Urinary bladder (tissue), 4 donors: ENCODE results near the gene PITPNC1. TPM values are rescaled to one million over a fixed set of nuclear protein-coding genes. Genes with fewer than 3 reads are reported as not detected.

Experiments used
- DNase-seq: peaks from one replicate; pipeline ENCODE4 v3.0.0-alpha.2; 2015; ENCODE audit errors: extremely low spot score
- H3K27ac ChIP-seq: one replicate; pipeline ENCODE4 v1.5.1; 2013; ENCODE audit warnings: low read depth, mild to moderate bottlenecking, moderate library complexity
- H3K36me3 ChIP-seq: one replicate; pipeline ENCODE4 v1.6.1; 2013; ENCODE audit warnings: mild to moderate bottlenecking, moderate library complexity; ENCODE audit not compliant: insufficient read depth
- H3K4me1 ChIP-seq: one replicate; pipeline ENCODE4 v1.6.1; 2013; ENCODE audit warnings: mild to moderate bottlenecking, moderate library complexity; ENCODE audit not compliant: insufficient read depth
- H3K4me3 ChIP-seq: one replicate; pipeline ENCODE4 v1.5.1; 2013; ENCODE audit warnings: low read depth, low read length
- WGBS: extraction: QIAGEN DNeasy Blood & Tissue Kit; methylation state at CpG from one replicate; pipeline ENCODE4 v1.1.7; 2013; 5-methylcytosine and 5-hydroxymethylcytosine counted together
- polyA plus RNA-seq: library from polyadenylated mRNA; stranded (reverse); fragments of 200-250 nt; gene quantifications from one replicate; pipeline ENCODE4 v1.2.3, GENCODE V29; 2013
- small RNA-seq: library from RNA; depleted of rRNA; stranded (forward); fragments of <200 nt; gene quantifications from one replicate; pipeline ENCODE3, GENCODE V24; 2014
- total RNA-seq: library from RNA; depleted of rRNA; stranded (reverse); fragments of >200 nt; gene quantifications from one replicate; pipeline ENCODE4 v1.2.3, GENCODE V29; 2014
- donor health status: healthy with polysubstance abuse.
- donor health status: healthy.

The PITPNC1 gene
- total and polyA plus RNA-seq, 2 donors, result 9.3 to 13.4 TPM

DNA sequence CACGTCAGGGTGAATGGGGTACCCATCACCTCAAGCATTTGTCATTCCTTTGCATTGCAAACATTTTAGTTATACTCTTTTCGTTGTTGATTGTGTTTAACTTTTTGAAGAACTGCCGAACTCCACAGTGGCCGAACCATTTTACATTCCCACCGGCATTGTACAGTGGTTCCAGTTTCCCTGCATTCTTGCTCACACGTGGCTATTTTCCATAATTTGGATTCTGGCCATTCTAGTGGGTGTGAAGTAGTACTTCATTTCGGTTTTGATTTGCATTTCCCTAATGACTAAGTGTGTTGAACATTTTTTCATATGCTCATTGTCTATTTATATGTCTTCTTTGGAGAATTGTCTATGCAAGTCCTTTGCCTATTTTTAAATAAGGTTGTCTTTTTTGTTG is 353.6 kb downstream of the PITPNC1 start:
- Histone ChIP-seq H3K36me3 (peaks cover 7% of the 10 kb centered on the region), H3K27ac (no peak overlapping the region), H3K4me3 (no peak overlapping the region), H3K4me1 (no peaks in the 10 kb centered on the region)
- DNase-seq, result no peak
- 82% methylated on average over 7 of the region's 7 CpGs for WGBS

DNA sequence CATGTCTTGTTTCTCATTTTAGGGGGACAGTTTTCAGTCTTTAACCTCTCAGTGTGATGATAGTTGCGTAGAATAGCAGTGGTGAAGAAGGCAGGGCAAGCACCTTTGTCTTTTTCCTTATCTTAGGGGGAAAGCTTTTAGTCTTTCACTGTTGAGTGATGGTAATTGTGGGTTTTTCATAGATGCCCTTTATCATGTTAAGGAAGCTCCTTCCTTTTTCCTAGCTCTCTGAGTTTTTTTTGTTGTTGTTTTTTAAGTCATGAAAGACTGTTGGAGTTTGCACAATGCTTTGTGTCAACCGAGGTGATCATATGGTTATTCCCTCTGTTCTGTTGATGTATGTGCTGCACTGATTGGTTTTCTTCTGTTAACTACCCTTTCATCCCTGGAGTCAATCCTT is 356.4 kb downstream of the PITPNC1 start:
- H3K4me1 ChIP-seq, result no peaks in the 10 kb centered on the region
- no peak for DNase-seq
- no peak overlapping the region for H3K27ac ChIP-seq
- 71% methylated on average over 2 of the region's 2 CpGs for WGBS
- no peak overlapping the region for H3K4me3 ChIP-seq
- peaks cover 4% of the 10 kb centered on the region for H3K36me3 ChIP-seq

DNA sequence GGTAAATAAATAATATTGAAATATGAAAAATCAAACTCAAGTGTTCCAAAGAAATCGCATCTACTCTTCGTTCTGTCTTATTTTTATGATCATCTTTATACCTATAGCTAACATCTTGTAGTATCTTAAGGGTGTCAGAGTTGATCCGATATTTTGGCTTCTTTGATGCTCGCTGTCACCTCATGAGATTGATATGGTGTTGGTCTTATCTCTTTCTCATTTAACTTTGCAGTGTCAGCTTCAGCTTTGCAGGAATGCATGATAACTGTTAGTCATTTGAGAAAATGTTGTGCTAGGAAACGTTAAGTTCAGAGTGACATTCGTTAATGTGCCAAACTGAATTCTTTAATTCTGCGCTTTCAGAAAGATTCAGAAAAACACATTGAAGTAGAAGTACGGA is 360.1 kb downstream of the PITPNC1 start:
- Histone ChIP-seq H3K4me3 (no peak overlapping the region), H3K4me1 (no peaks in the 10 kb centered on the region), H3K27ac (no peak overlapping the region), H3K36me3 (peaks cover 9% of the 10 kb centered on the region)
- 95% methylated on average over 8 of the region's 8 CpGs for WGBS
- no peak for DNase-seq

DNA sequence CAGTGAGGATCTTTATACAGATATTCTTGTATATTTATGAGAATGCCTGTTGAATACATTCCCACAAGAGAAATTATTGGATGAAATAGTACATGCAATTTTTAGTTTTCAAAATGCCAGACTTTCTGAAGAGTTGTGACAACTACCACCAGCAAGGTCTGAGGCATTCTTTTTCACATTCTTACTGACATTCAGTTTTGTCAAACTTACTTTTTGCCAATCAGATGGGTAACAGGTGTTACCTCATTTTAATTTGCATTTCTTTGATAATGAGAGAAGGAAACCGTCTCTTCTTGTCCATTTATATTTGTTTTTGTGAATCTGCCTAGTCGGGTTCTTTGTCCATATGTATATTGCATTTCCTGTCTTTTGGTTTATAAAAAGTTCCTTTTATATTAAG is 364.9 kb downstream of the PITPNC1 start:
- peaks cover 14% of the 10 kb centered on the region for H3K36me3 ChIP-seq
- no peaks in the 10 kb centered on the region for H3K4me1 ChIP-seq
- H3K4me3 ChIP-seq, result no peak overlapping the region
- no peak overlapping the region for H3K27ac ChIP-seq
- DNase-seq, result no peak
- 93% methylated on average over 2 of the region's 2 CpGs for WGBS

Small RNA genes within 50 kb of the gene (small RNA-seq; reads per million reads assigned to genes)
- gene MIR548AA2 (not detected), gene MIR548D2 (not detected), gene RF00019 (not detected), gene RN7SL756P (not detected), gene SNORA38B (1.9 reads per million, percentile 86 among the genes with 10 or more reads in this experiment)

Other genes starting within 250 kb of the PITPNC1 start
- gene HELZ, start 132.1 kb upstream of the PITPNC1 start, total RNA-seq, result 129 TPM
- gene HELZ, start 132.1 kb upstream of the PITPNC1 start, polyA plus RNA-seq, result 7.8 TPM
- 48.0 TPM for gene PSMD12, start 10.7 kb upstream of the PITPNC1 start, total RNA-seq
- gene PSMD12, start 10.7 kb upstream of the PITPNC1 start, polyA plus RNA-seq, result 21.1 TPM